PC-3 (cell line): ENCODE data around the gene ADAMTS16.

Source experiments
- CTCF ChIP-seq: fragments of 300-600 bp; sonication (generic); conservative IDR thresholded peaks from 2 replicates; pipeline ENCODE4 v1.5.1; 2017; ENCODE audit warnings: antibody characterized with exemption, low read depth, mild to moderate bottlenecking, low read length
- EZH2phosphoT487 ChIP-seq: fragments of 300-600 bp; sonication (generic); IDR thresholded peaks from 2 replicates; pipeline ENCODE4 v1.6.1; 2018; ENCODE audit warnings: mild to moderate bottlenecking, antibody characterized with exemption, low read length, borderline replicate concordance

DNA sequence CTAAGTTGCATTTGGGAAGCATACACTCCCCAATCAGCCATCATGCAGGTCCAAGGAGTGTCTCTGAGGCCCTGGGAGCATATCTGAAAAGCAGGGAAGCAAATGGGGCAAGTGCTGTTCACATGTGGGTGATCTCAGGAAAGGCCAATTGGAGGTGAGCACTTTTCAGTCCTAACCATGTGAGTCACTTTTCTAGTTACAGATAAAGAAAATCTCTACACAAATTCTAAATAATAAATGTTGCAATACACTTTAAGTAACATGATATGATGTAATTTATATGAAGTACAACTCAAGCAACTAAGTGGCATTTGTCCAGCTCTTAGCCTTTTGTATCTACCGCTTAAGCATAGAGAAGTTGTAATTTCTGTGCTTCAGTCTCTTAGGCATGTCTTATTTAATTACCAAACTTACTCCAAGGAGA is 18.4 kb downstream of the ADAMTS16 start:
- no peak for TF ChIP-seq CTCF
- no peak for TF ChIP-seq EZH2phosphoT487
